ENCODE measurements around the gene GLI3.

The GLI3 gene

GRCh38 chr7:42224391-42225003 lies 12.5 kb downstream of the GLI3 start:
- H3K27ac ChIP-seq: no peak overlapping the region

GRCh38 chr7:42222891-42223290 lies 14.1 kb downstream of the GLI3 start:
- H3K27ac ChIP-seq: no peak overlapping the region
- TF ChIP-seq CTCF (IDR thresholded peaks at IDR 0.05): no peak

More at GRCh38 chr7:42224391-42225003, 12.5 kb downstream of the GLI3 start:
- TF ChIP-seq ZFX (IDR thresholded peaks at IDR 0.05; ENCODE audit: borderline replicate concordance) (no peak), CTCF (IDR thresholded peaks at IDR 0.05) (peak; percentile 28; the same call in 1 of the 2 replicates)

- no peak overlapping the region for H3K27ac ChIP-seq
These were observed 14.9 kb downstream of the GLI3 start for GRCh38 chr7:42222125-42222524.

GRCh38 chr7:42221304-42221703 lies 15.7 kb downstream of the GLI3 start:
- no peak overlapping the region for H3K27ac ChIP-seq
- TF ChIP-seq CTCF (IDR thresholded peaks at IDR 0.05) (no peak), ZFX (IDR thresholded peaks at IDR 0.05; ENCODE audit: borderline replicate concordance) (no peak)

More at GRCh38 chr7:42222125-42222524, 14.9 kb downstream of the GLI3 start:
- TF ChIP-seq ZFX (IDR thresholded peaks at IDR 0.05; ENCODE audit: borderline replicate concordance) (no peak), CTCF (IDR thresholded peaks at IDR 0.05) (no peak)

GRCh38 chr7:42219447-42219846 lies 17.6 kb downstream of the GLI3 start:
- TF ChIP-seq CTCF (IDR thresholded peaks at IDR 0.05) (no peak), ZFX (IDR thresholded peaks at IDR 0.05; ENCODE audit: borderline replicate concordance) (no peak)
- no peak overlapping the region for H3K27ac ChIP-seq

- H3K27ac ChIP-seq: no peak overlapping the region
- TF ChIP-seq ZFX (IDR thresholded peaks at IDR 0.05; ENCODE audit: borderline replicate concordance) (no peak), CTCF (IDR thresholded peaks at IDR 0.05) (no peak)
These were observed 18.8 kb downstream of the GLI3 start for GRCh38 chr7:42218248-42218647.

GRCh38 chr7:42217548-42217947 lies 19.5 kb downstream of the GLI3 start:
- TF ChIP-seq CTCF (IDR thresholded peaks at IDR 0.05) (no peak), ZFX (IDR thresholded peaks at IDR 0.05; ENCODE audit: borderline replicate concordance) (no peak)
- no peak overlapping the region for H3K27ac ChIP-seq

Data from 22Rv1 (cell line).